Activated naive CD4-positive, alpha-beta T cell treated with anti-CD3 and anti-CD28 coated beads, Interleukin-2, amount 50 U/mL, for 24 hours (primary cell): ENCODE data around the gene CAMK1D.
"Not testable (repeated sequence)": the region's sequence is repeated elsewhere in the genome, so short reads cannot be mapped to it uniquely, and the experiment has no call there.

Experiments
- H3K27ac Mint-ChIP-seq: one replicate; pipeline ENCODE4 v1.8.0; 2021; ENCODE audit warnings: mild to moderate bottlenecking, mixed read lengths
- H3K27me3 Mint-ChIP-seq: one replicate; pipeline ENCODE4 v1.8.0; 2021; ENCODE audit warnings: mixed read lengths
- H3K36me3 Mint-ChIP-seq: one replicate; pipeline ENCODE4 v1.8.0; 2021; ENCODE audit warnings: mixed read lengths
- H3K4me1 Mint-ChIP-seq: one replicate; pipeline ENCODE4 v1.8.0; 2021; ENCODE audit warnings: mixed read lengths
- H3K4me3 Mint-ChIP-seq: one replicate; pipeline ENCODE4 v1.8.0; 2021; ENCODE audit warnings: mild to moderate bottlenecking, mixed read lengths
- H3K9me3 Mint-ChIP-seq: one replicate; pipeline ENCODE4 v1.8.0; 2021; ENCODE audit warnings: mixed read lengths

The CAMK1D gene

GRCh38 chr10:12533723-12534122 lies 184.4 kb downstream of the CAMK1D start:
- no peaks in the 10 kb centered on the region for H3K9me3 Mint-ChIP-seq
- H3K4me3 Mint-ChIP-seq: no peak overlapping the region
- H3K27ac Mint-ChIP-seq: no peak overlapping the region
- peaks cover 22% of the 10 kb centered on the region for H3K4me1 Mint-ChIP-seq
- peaks cover 10% of the 10 kb centered on the region for H3K36me3 Mint-ChIP-seq
- no peaks in the 10 kb centered on the region for H3K27me3 Mint-ChIP-seq

GRCh38 chr10:12534824-12535223 lies 185.5 kb downstream of the CAMK1D start:
- H3K27ac Mint-ChIP-seq: no peak overlapping the region
- no peaks in the 10 kb centered on the region for H3K27me3 Mint-ChIP-seq
- no peak overlapping the region for H3K4me3 Mint-ChIP-seq
- peaks cover 22% of the 10 kb centered on the region for H3K4me1 Mint-ChIP-seq
- H3K9me3 Mint-ChIP-seq: no peaks in the 10 kb centered on the region
- H3K36me3 Mint-ChIP-seq: peaks cover 10% of the 10 kb centered on the region

GRCh38 chr10:12535656-12536055 lies 186.3 kb downstream of the CAMK1D start:
- no peaks in the 10 kb centered on the region for H3K9me3 Mint-ChIP-seq
- peaks cover 30% of the 10 kb centered on the region for H3K4me1 Mint-ChIP-seq
- peaks cover 10% of the 10 kb centered on the region for H3K36me3 Mint-ChIP-seq
- no peak overlapping the region for H3K4me3 Mint-ChIP-seq
- peak overlapping the region; percentile 35 for H3K27ac Mint-ChIP-seq
- H3K27me3 Mint-ChIP-seq: no peaks in the 10 kb centered on the region

- H3K9me3 Mint-ChIP-seq: no peaks in the 10 kb centered on the region
- no peak overlapping the region for H3K4me3 Mint-ChIP-seq
- peaks cover 39% of the 10 kb centered on the region for H3K4me1 Mint-ChIP-seq
- H3K27me3 Mint-ChIP-seq: no peaks in the 10 kb centered on the region
- no peak overlapping the region for H3K27ac Mint-ChIP-seq
- H3K36me3 Mint-ChIP-seq: peaks cover 3% of the 10 kb centered on the region
These were observed 189.2 kb downstream of the CAMK1D start for GRCh38 chr10:12538491-12538995.

GRCh38 chr10:12539350-12540164 lies 190.2 kb downstream of the CAMK1D start:
- Mint-ChIP-seq H3K9me3 (no peaks in the 10 kb centered on the region), H3K27me3 (no peaks in the 10 kb centered on the region), H3K36me3 (peaks cover 5% of the 10 kb centered on the region), H3K4me1 (peaks cover 41% of the 10 kb centered on the region), H3K27ac (no peak overlapping the region), H3K4me3 (no peak overlapping the region)

- Mint-ChIP-seq H3K4me3 (no peak overlapping the region), H3K27me3 (no peaks in the 10 kb centered on the region), H3K27ac (no peak overlapping the region), H3K36me3 (peaks cover 8% of the 10 kb centered on the region), H3K4me1 (peaks cover 39% of the 10 kb centered on the region), H3K9me3 (no peaks in the 10 kb centered on the region)
These were observed 191.0 kb downstream of the CAMK1D start for GRCh38 chr10:12540341-12540781.

- Mint-ChIP-seq H3K9me3 (peaks cover 6% of the 10 kb centered on the region), H3K4me3 (no peak overlapping the region), H3K4me1 (peaks cover 44% of the 10 kb centered on the region), H3K36me3 (peaks cover 10% of the 10 kb centered on the region), H3K27me3 (no peaks in the 10 kb centered on the region), H3K27ac (peak overlapping the region; percentile 10)
These were observed 192.2 kb downstream of the CAMK1D start for GRCh38 chr10:12541446-12542067.

- Mint-ChIP-seq H3K27ac (no peak overlapping the region), H3K36me3 (peaks cover 10% of the 10 kb centered on the region), H3K27me3 (no peaks in the 10 kb centered on the region), H3K4me1 (peaks cover 49% of the 10 kb centered on the region), H3K4me3 (no peak overlapping the region), H3K9me3 (peaks cover 6% of the 10 kb centered on the region)
These were observed 192.9 kb downstream of the CAMK1D start for GRCh38 chr10:12542133-12542670.

- H3K27me3 Mint-ChIP-seq: no peaks in the 10 kb centered on the region
- peaks cover 52% of the 10 kb centered on the region for H3K4me1 Mint-ChIP-seq
- no peak overlapping the region for H3K4me3 Mint-ChIP-seq
- no peak overlapping the region for H3K27ac Mint-ChIP-seq
- peaks cover 7% of the 10 kb centered on the region for H3K36me3 Mint-ChIP-seq
- H3K9me3 Mint-ChIP-seq: peaks cover 6% of the 10 kb centered on the region
These were observed 194.2 kb downstream of the CAMK1D start for GRCh38 chr10:12543589-12543988.

GRCh38 chr10:12546160-12546802 lies 196.9 kb downstream of the CAMK1D start:
- not testable (repeated sequence) for H3K36me3 Mint-ChIP-seq, H3K9me3 Mint-ChIP-seq, H3K27me3 Mint-ChIP-seq
- Mint-ChIP-seq H3K4me1 (peaks cover 51% of the 10 kb centered on the region), H3K27ac (peak overlapping the region; percentile 67), H3K4me3 (peak overlapping the region; percentile 1)

- Mint-ChIP-seq H3K4me3 (peak overlapping the region; percentile 63), H3K27me3 (no peaks in the 10 kb centered on the region), H3K9me3 (peaks cover 6% of the 10 kb centered on the region), H3K36me3 (peaks cover 7% of the 10 kb centered on the region), H3K27ac (peak overlapping the region; percentile 90), H3K4me1 (peaks cover 44% of the 10 kb centered on the region)
These were observed 198.0 kb downstream of the CAMK1D start for GRCh38 chr10:12547301-12547771.

- Mint-ChIP-seq H3K4me3 (no peak overlapping the region), H3K9me3 (peaks cover 6% of the 10 kb centered on the region), H3K36me3 (peaks cover 7% of the 10 kb centered on the region), H3K27ac (peak overlapping the region; percentile 38), H3K4me1 (peaks cover 43% of the 10 kb centered on the region), H3K27me3 (no peaks in the 10 kb centered on the region)
These were observed 199.9 kb downstream of the CAMK1D start for GRCh38 chr10:12549297-12549696.

GRCh38 chr10:12550994-12551393 lies 201.6 kb downstream of the CAMK1D start:
- H3K27me3 Mint-ChIP-seq: no peaks in the 10 kb centered on the region
- no peak overlapping the region for H3K27ac Mint-ChIP-seq
- peaks cover 5% of the 10 kb centered on the region for H3K9me3 Mint-ChIP-seq
- no peak overlapping the region for H3K4me3 Mint-ChIP-seq
- H3K36me3 Mint-ChIP-seq: peaks cover 3% of the 10 kb centered on the region
- peaks cover 30% of the 10 kb centered on the region for H3K4me1 Mint-ChIP-seq

- no peak overlapping the region for H3K27ac Mint-ChIP-seq
- H3K4me1 Mint-ChIP-seq: peaks cover 11% of the 10 kb centered on the region
- H3K27me3 Mint-ChIP-seq: no peaks in the 10 kb centered on the region
- H3K4me3 Mint-ChIP-seq: no peak overlapping the region
- no peaks in the 10 kb centered on the region for H3K9me3 Mint-ChIP-seq
- peaks cover 9% of the 10 kb centered on the region for H3K36me3 Mint-ChIP-seq
These were observed 206.7 kb downstream of the CAMK1D start for GRCh38 chr10:12556039-12556438.

- no peak overlapping the region for H3K4me3 Mint-ChIP-seq
- peaks cover 42% of the 10 kb centered on the region for H3K4me1 Mint-ChIP-seq
- H3K27me3 Mint-ChIP-seq: no peaks in the 10 kb centered on the region
- H3K27ac Mint-ChIP-seq: no peak overlapping the region
- H3K9me3 Mint-ChIP-seq: no peaks in the 10 kb centered on the region
- peaks cover 14% of the 10 kb centered on the region for H3K36me3 Mint-ChIP-seq
These were observed 210.3 kb downstream of the CAMK1D start for GRCh38 chr10:12559578-12560178.
